NCI-H1092 treated with DMSO at 0.1 percent for 48 hours (cell line): ENCODE data around the gene TNFRSF14.
"Not testable (repeated sequence)": the region's sequence is repeated elsewhere in the genome, so short reads cannot be mapped to it uniquely, and the experiment has no call there.

Source experiments
- DNase-seq: peaks from one replicate; lab custom pipeline; 2025; lab: John Stamatoyannopoulos, UW

Gene TNFRSF14

DNA sequence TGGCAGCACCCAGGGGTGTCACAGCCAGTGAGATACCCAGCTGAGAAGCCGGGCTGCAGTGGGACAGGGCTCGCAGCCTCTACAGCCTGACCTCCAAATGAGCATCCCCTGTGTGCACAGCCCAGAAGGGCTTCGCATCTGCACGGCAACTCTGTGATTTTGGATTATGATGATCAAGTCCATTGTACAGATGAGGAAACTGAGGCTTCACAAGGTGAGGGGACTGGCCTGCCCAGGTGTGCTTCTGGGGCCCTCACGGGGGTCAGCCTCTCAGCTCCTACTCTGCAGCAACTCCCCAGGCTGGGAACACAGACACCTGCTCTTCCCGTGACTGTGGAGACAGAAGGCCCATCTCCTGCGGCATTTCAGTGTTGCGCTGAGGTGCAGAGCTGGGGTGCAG, 17.3 kb upstream of the TNFRSF14 start:
- no peak for DNase-seq

DNA sequence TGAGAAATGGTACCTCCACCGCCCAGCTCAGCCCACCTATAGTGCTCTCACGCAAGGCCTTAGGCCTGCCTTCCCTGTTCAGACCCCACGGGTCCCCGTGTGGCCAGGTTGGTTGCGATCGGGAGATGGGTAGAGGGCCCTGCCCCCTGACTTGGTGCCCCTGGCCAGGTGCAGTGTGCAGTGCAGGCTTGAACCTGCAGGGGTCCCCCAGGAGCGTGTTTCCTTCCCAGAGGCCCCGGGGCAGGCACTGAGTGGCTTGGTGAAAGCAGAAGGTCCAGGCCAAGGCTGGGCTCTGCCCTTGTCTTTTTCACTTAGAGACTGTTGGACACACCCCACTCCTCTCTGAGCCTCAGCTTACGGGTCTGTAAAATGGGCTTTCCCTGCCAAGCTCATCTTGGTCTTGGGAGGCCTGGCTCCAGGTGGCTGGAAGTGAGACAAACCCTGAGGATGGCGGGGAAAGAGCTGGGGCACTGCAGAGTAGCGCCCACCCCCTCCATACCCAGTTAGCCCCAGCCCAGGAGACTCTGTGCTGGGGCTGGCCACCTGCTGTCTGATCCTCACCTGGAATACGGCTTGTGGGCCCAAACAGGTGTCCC, 16.8 kb upstream of the TNFRSF14 start:
- DNase-seq, result no peak

DNA sequence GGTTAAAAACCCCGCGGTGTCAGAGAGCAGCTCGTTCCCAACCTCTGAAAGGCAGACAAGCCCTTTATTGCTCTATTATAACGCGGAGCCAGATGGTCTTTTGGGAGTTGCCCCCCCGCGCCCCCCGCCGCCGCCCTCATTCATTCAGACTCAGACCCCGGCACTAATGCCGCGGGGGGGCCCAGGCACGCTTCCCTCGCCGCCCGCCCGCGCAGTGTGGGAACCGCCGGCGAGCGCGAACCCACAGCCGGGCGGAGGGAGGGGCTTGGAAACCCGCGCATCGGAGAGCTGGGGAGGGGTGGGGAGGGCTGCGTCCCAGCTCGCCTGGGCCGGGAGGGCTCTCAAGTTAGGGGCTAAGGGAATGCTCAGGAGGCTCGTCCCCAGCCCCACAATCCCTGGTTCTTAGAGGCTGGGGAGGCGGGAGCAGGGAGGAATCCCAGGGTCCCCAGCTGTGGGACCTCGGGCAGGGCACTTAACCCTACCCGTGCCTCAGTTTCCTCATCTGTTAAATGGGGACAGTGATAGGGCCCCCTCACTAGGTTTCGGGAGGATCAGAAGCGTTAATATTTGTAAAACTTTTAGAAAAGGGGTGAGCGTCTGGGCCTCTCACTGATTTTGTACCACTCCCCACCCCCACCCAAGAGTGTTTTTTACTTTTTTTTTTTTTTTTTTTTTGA, 15.2 kb upstream of the TNFRSF14 start:
- DNase-seq, result no peak

DNA sequence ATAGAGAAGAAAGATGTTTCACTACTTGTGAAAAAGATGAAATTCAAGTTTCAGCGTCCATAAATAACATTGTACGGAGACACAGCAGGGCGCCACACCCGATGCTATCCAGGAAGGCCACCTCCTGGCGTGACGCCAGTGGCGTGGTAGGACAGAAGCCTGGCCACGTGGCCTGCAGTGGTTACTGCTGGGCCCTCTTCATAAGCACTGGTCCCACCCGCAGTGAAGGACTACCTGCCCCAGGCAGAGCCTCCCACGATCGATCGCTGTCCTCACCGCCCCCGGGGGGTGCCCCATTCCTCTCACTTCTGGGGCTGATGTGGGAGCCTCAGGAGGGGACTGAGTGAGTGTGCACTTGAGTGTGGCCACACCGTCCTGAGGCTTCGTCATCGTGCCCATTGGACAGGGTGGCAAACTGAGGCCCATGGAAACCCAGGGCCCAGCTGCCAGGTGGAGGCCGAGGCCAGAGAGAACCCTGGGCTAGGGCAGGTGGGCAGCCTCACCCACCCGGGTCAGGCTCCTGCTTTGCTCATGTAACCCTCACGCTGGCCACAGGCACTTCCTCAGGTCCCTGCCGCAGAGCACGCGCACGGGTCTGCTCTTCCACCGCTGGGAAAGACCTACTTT, 14.4 kb upstream of the TNFRSF14 start:
- no peak for DNase-seq

- DNase-seq, result no peak
These were observed 13.8 kb upstream of the TNFRSF14 start for GRCh38 chr1:2542246-2542915.

- DNase-seq, result no peak
These were observed 12.6 kb upstream of the TNFRSF14 start for GRCh38 chr1:2543543-2544092.

- no peak for DNase-seq
These were observed 11.9 kb upstream of the TNFRSF14 start for GRCh38 chr1:2544093-2544874.

- DNase-seq, result no peak
These were observed 11.1 kb upstream of the TNFRSF14 start for GRCh38 chr1:2544875-2545640.

GRCh38 chr1:2545754-2546514, 10.2 kb upstream of the TNFRSF14 start:
- no peak for DNase-seq

DNA sequence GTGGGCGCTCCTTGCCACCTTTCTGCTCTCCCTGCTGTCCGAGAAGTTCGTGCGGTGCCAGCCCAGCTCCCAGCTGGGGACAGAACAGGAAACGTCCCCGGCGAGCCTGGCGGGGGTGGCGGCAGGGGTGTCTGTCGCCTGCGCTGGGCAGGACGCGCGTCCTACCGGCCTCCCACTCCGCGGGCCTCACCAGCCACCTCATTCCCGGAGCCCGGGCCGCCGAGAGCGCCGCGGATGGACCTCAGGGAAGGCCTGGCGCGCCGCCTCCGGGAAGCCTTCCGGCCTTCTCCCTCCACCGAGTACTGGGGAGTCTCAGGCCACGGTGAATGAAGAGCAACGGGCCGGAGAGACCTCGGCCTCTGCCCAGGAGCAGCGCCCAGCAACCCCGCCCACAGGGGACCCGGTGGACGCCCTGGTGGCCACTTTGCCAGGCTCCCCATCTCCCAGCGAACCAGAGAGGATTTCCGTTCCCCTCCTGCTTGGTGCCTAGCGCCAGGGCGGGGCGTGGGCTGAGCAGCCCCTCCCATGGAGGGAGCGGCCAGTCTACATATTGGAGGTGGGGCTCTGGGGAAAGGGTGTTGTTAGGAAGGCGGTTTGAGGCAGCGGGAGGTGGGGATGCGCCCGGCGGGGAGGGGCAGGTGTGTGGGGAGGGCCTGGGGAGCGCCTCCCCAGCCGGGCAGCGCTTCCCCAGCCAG, 9.5 kb upstream of the TNFRSF14 start:
- DNase-seq, result no peak

GRCh38 chr1:2547210-2548067, 8.7 kb upstream of the TNFRSF14 start:
- no peak for DNase-seq

DNA sequence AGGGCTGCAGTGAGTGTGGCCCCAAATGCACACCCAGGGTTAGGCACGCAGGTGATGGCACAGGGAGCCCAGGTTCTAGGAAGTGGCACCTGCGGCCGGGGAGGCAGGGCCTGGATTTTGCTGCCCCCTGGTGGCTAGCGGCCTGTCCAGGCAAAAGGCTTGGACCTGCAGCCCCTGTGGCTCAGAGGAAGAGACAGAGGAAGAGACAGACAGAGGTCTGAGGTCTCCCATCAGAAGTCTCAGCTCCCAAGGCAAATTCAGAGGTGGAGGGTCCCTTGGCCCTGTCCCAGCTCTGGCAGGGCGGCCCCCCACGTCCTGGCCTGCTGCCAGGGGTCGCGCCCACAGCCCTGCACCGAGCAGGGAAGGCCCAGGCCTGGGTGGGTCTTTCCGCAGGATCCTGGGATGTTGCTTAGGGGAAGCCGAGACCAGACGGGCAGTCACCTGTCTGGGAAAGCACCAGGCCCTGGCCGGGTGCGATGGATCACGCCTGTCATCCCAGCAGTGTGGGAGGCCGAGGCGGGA, 8.0 kb upstream of the TNFRSF14 start:
- peak; percentile 24 for DNase-seq

- DNase-seq, result not testable (repeated sequence)
These were observed 6.7 kb upstream of the TNFRSF14 start for GRCh38 chr1:2549367-2550029.

GRCh38 chr1:2550309-2550861, 5.8 kb upstream of the TNFRSF14 start:
- not testable (repeated sequence) for DNase-seq

GRCh38 chr1:2551544-2551943, 4.6 kb upstream of the TNFRSF14 start:
- not testable (repeated sequence) for DNase-seq

DNA sequence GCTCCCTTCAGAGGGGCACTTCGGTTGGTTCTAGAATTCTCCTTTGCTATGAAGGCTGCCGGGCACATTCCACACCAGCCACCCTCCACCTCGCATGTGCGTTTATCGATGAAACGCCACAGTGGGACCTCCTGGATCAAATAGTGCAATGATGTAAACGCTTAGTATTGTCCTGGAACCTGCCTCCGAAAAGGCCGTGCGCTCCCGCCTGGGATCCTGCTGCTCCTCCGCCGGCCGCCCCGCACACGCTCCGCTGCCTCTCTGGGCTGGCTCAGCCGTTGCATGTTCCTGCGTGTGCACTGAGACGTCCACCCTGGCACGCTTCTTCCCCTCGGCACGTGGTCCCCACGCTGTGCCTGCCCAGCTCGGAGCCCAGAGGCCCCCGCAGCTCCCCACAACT, 4.0 kb upstream of the TNFRSF14 start:
- DNase-seq, result no peak

DNA sequence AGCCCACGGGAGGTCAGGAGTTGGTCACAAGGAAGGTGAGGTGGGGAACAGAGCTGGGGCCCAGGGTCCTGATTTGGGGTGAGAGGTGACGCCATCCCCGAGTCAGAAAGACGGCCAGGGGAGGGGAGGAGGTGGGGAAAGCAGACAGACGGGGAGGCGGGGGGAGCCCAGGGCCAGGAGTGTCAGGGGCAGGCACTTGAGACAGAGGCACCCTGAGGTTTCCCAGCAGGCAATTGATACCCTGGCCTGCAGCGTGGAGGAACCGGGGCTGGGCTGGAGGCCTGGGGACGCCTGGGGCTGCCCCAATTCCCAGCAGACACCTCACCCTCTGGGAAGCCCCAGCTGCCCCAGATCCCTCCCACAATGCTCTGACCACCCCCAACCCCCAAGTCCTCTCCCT, 3.1 kb upstream of the TNFRSF14 start:
- not testable (repeated sequence) for DNase-seq
